ENCODE measurements around the gene DIP2C.
"Not testable (repeated sequence)": the region's sequence is repeated elsewhere in the genome, so short reads cannot be mapped to it uniquely, and the experiment has no call there.

Gene DIP2C

GRCh38 chr10:689452-690371 is at the start of gene DIP2C:
TSS of gene DIP2C (minus strand) at chr10:689668. CDS start at chr10:689578, 90 bp downstream.
- DNase-seq (ENCODE audit: low spot score) = no peak

GRCh38 chr10:734481-734880 is 45.0 kb upstream of the DIP2C start:
- DNase-seq (ENCODE audit: low spot score) = no peak

- no peak for DNase-seq (ENCODE audit: low spot score)
Measured at GRCh38 chr10:733086-733485, 43.6 kb upstream of the DIP2C start.

- DNase-seq (ENCODE audit: low spot score) = no peak
Measured at GRCh38 chr10:729213-729612, 39.7 kb upstream of the DIP2C start.

GRCh38 chr10:728603-729002 is 39.1 kb upstream of the DIP2C start:
- no peak for DNase-seq (ENCODE audit: low spot score)

- no peak for DNase-seq (ENCODE audit: low spot score)
Measured at GRCh38 chr10:727162-727790, 37.8 kb upstream of the DIP2C start.

- DNase-seq (ENCODE audit: low spot score) = no peak
Measured at GRCh38 chr10:725786-726185, 36.3 kb upstream of the DIP2C start.

GRCh38 chr10:725302-725701 is 35.8 kb upstream of the DIP2C start:
- DNase-seq (ENCODE audit: low spot score) = no peak

GRCh38 chr10:723973-724372 is 34.5 kb upstream of the DIP2C start:
- DNase-seq (ENCODE audit: low spot score) = no peak

- DNase-seq (ENCODE audit: low spot score) = no peak
Measured at GRCh38 chr10:722281-723060, 33.0 kb upstream of the DIP2C start.

GRCh38 chr10:718143-718700 is 28.8 kb upstream of the DIP2C start:
- DNase-seq (ENCODE audit: low spot score) = no peak

- DNase-seq (ENCODE audit: low spot score) = no peak
Measured at GRCh38 chr10:717458-717857, 28.0 kb upstream of the DIP2C start.

GRCh38 chr10:716821-717220 is 27.4 kb upstream of the DIP2C start:
- no peak for DNase-seq (ENCODE audit: low spot score)

GRCh38 chr10:714214-714613 is 24.7 kb upstream of the DIP2C start:
- DNase-seq (ENCODE audit: low spot score) = no peak

- no peak for DNase-seq (ENCODE audit: low spot score)
Measured at GRCh38 chr10:712575-712974, 23.1 kb upstream of the DIP2C start.

GRCh38 chr10:712089-712488 is 22.6 kb upstream of the DIP2C start:
- DNase-seq (ENCODE audit: low spot score) = no peak

GRCh38 chr10:707861-708260 is 18.4 kb upstream of the DIP2C start:
- DNase-seq (ENCODE audit: low spot score) = no peak

- no peak for DNase-seq (ENCODE audit: low spot score)
Measured at GRCh38 chr10:707456-707855, 18.0 kb upstream of the DIP2C start.

GRCh38 chr10:703118-703517 is 13.7 kb upstream of the DIP2C start:
- no peak for DNase-seq (ENCODE audit: low spot score)

- not testable (repeated sequence) for DNase-seq (ENCODE audit: low spot score)
Measured at GRCh38 chr10:700183-700582, 10.7 kb upstream of the DIP2C start.

GRCh38 chr10:697097-697875 is 7.8 kb upstream of the DIP2C start:
- no peak for DNase-seq (ENCODE audit: low spot score)

GRCh38 chr10:695396-695795 is 5.9 kb upstream of the DIP2C start:
- DNase-seq (ENCODE audit: low spot score) = no peak

Measured in SW480 (cell line).